HepG2 (cell line): ENCODE results near the gene TBL3. TPM values are rescaled to one million over a fixed set of nuclear protein-coding genes. Genes with fewer than 3 reads are reported as not detected.
A peak's percentile ranks its signal among the peaks of the same experiment; 100 is the strongest.

Experiments
- GABPA ChIP-seq, 2 experiments: IDR thresholded peaks; 2 replicates each; pipeline ENCODE4 v1.6.1; 2011 to 2016; ENCODE audit warnings: low read depth in 2 of 2, low read length in 1 of 2, missing biosample characterization in 1 of 2, missing genetic modification characterization in 1 of 2
- HHEX ChIP-seq: IDR thresholded peaks from 2 replicates; pipeline ENCODE4 v1.6.1; 2016; ENCODE audit warnings: control low read depth
- IKZF4 ChIP-seq: sonication (generic); formaldehyde crosslinking; IDR thresholded peaks from 2 replicates; pipeline ENCODE4 v1.5.1; 2020; ENCODE audit warnings: borderline replicate concordance, mild to moderate bottlenecking, low read depth, missing genetic modification reagents; ENCODE audit errors: not compliant biosample characterization
- NAIF1 ChIP-seq: sonication (generic); formaldehyde crosslinking; IDR thresholded peaks from 2 replicates; pipeline ENCODE4 v1.5.0; 2020; ENCODE audit warnings: mild to moderate bottlenecking, missing genetic modification reagents, borderline replicate concordance
- NR2F6 ChIP-seq, 2 experiments: IDR thresholded peaks; 2 replicates each; pipeline ENCODE4 v1.6.1; 2016; ENCODE audit warnings: antibody characterized with exemption in 1 of 2, mild to moderate bottlenecking in 1 of 2
- SALL1 ChIP-seq: sonication (generic); formaldehyde crosslinking; IDR thresholded peaks from 2 replicates; pipeline ENCODE4 v1.8.0; 2022; ENCODE audit warnings: mild to moderate bottlenecking, missing genetic modification reagents
- SOX6 ChIP-seq, 2 experiments: fragments of 450-650 bp in 1 of 2; sonication (generic) in 1 of 2; formaldehyde crosslinking in 1 of 2; IDR thresholded peaks; 2 replicates each; pipeline versions ENCODE4 v1.4.0 to v1.6.1; 2017 to 2020; ENCODE audit warnings: antibody characterized with exemption in 1 of 2, mild to moderate bottlenecking in 1 of 2, missing genetic modification reagents in 1 of 2
- SP4 ChIP-seq: sonication (generic); formaldehyde crosslinking; IDR thresholded peaks from 2 replicates; pipeline ENCODE4 v1.8.1; 2023; ENCODE audit warnings: mild to moderate bottlenecking, missing genetic modification reagents
- ZMYM2 ChIP-seq: sonication (generic); formaldehyde crosslinking; IDR thresholded peaks from 2 replicates; pipeline ENCODE4 v1.8.0; 2022; ENCODE audit warnings: mild to moderate bottlenecking, missing genetic modification reagents
- ZNF143 ChIP-seq: sonication (generic); formaldehyde crosslinking; IDR thresholded peaks from 2 replicates; pipeline ENCODE4 v1.4.0; 2020; ENCODE audit warnings: missing genetic modification reagents
- ZNF232 ChIP-seq: sonication (generic); formaldehyde crosslinking; IDR thresholded peaks from 2 replicates; pipeline ENCODE4 v1.4.0; 2020; ENCODE audit warnings: missing genetic modification reagents, borderline replicate concordance
- ZNF33A ChIP-seq: sonication (generic); formaldehyde crosslinking; IDR thresholded peaks from 2 replicates; pipeline ENCODE4 v1.5.1; 2020; ENCODE audit warnings: missing genetic modification reagents, mild to moderate bottlenecking, moderate library complexity, borderline replicate concordance
- ZNF607 ChIP-seq: sonication (generic); formaldehyde crosslinking; IDR thresholded peaks from 2 replicates; pipeline ENCODE4 v1.5.1; 2020; ENCODE audit warnings: missing genetic modification reagents, mild to moderate bottlenecking, borderline replicate concordance
- polyA plus RNA-seq, 8 experiments: library from polyadenylated mRNA; depleted of rRNA in 3 of 8; stranded (reverse) in 7 of 8; unstranded in 1 of 8; fragments of >200 nt; fragmentation: Illumina TruSeq in 4 of 8; extraction: Trizol in 4 of 8; gene quantifications; 2 replicates each; pipeline versions ENCODE4 v1.2.1 to v1.2.3, GENCODE V29; 2011 to 2016; ENCODE audit warnings: low read depth in 4 of 8, missing spikeins in 1 of 8, mixed read lengths in 1 of 8; ENCODE audit not compliant: insufficient read depth in 1 of 8
- total RNA-seq, 5 experiments: library from RNA; depleted of rRNA; stranded (reverse); fragments of >200 nt; fragmentation: Illumina TruSeq; extraction: Trizol; gene quantifications; 2 replicates each; pipeline ENCODE4 v1.2.3, GENCODE V29; 2016; ENCODE audit warnings: low read depth in 1 of 5
- TF ChIP-seq, protein P1 (sequence below): sonication (generic); formaldehyde crosslinking; IDR thresholded peaks from 2 replicates; pipeline ENCODE4 v1.5.1; 2020; ENCODE audit warnings: missing genetic modification reagents, mild to moderate bottlenecking, borderline replicate concordance
- TF ChIP-seq, protein P2 (sequence below): sonication (generic); formaldehyde crosslinking; IDR thresholded peaks from 2 replicates; pipeline ENCODE4 v1.4.0; 2020; ENCODE audit warnings: missing genetic modification reagents
- TF ChIP-seq, protein P3 (sequence below): IDR thresholded peaks from 2 replicates; pipeline ENCODE4 v1.6.1; 2016; ENCODE audit warnings: low read depth, missing genetic modification reagents, missing compliant biosample characterization
- TF ChIP-seq, protein P4 (sequence below): IDR thresholded peaks from 2 replicates; pipeline ENCODE4 v1.6.1; 2012; ENCODE audit warnings: inconsistent platforms

Gene TBL3
- total and polyA plus RNA-seq, 2 of the 13 experiments (the other 11 are each of a cell fraction or from before 2014, with no cell fraction given) = 16.8 to 38.0 TPM

DNA sequence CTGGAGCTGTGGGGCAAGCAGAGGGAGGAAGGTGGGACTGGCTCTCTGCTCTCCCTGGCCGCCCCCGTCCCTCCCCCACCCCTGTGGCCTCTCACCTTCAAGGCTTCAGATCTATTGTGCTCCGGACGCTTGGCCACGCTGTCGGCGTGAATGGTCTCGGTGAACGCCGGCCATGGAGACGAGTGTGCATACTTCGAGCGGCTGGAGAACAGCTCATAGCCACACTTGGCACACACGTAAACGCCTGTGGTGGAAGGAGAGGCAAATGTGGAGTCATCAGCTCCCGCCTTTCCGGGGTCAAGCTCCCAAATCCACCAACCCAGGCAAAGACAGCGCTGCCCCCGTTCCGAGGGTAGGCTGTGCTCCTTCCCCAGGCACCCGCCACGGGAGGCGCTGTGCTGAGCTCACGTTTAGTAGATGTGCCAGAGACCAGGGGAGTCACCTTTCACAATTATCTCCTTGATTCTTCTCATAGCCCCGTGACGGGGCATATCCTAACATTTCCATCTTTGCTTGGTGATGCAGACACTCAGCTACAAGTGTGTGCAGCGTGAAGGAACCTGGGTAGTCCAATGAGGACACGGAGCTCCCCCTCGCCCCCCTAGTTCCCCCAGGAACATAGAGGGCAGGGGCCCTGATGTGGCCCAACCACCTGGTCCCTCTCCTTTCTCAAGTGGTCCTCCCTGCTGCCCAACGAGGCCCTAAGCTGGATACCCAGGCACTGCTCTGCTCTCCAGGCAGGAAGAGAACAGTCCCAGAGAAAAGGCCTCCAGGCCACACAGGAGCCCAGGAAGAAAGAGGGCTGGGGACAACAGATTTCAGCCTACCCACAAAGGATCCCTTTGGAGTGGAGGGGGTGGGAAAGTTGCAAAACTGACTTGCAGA, 30.4 kb upstream of the TBL3 start (continued):
- no peak; the same call in 1 of the 2 replicates for TF ChIP-seq ZNF232 (CRISPR knock-in tag)
- 0 out of 2 replicates have a peak, but pooled peaks have one; percentile 3 for TF ChIP-seq ZMYM2 (CRISPR knock-in tag)
- TF ChIP-seq GABPA (IDR thresholded peaks at IDR 0.05; ENCODE audit: low read depth, low read length) = no peak
- no peak for TF ChIP-seq GABPA (CRISPR knock-in tag; IDR thresholded peaks at IDR 0.05; ENCODE audit: low read depth)
- TF ChIP-seq IKZF4 = no peak
- TF ChIP-seq SALL1 (CRISPR knock-in tag) = peak; percentile 43; the same call in 1 of the 2 replicates
- TF ChIP-seq, protein P1, sequence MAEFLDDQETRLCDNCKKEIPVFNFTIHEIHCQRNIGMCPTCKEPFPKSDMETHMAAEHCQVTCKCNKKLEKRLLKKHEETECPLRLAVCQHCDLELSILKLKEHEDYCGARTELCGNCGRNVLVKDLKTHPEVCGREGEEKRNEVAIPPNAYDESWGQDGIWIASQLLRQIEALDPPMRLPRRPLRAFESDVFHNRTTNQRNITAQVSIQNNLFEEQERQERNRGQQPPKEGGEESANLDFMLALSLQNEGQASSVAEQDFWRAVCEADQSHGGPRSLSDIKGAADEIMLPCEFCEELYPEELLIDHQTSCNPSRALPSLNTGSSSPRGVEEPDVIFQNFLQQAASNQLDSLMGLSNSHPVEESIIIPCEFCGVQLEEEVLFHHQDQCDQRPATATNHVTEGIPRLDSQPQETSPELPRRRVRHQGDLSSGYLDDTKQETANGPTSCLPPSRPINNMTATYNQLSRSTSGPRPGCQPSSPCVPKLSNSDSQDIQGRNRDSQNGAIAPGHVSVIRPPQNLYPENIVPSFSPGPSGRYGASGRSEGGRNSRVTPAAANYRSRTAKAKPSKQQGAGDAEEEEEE (CRISPR knock-in tag) = no peak
- no peak for TF ChIP-seq SP4
- TF ChIP-seq HHEX (CRISPR knock-in tag) = no peak
- TF ChIP-seq NAIF1 (CRISPR knock-in tag) = no peak
- TF ChIP-seq ZNF607 (CRISPR knock-in tag) = 0 out of 2 replicates have a peak, but pooled peaks have one; percentile 31
- TF ChIP-seq, protein P2, sequence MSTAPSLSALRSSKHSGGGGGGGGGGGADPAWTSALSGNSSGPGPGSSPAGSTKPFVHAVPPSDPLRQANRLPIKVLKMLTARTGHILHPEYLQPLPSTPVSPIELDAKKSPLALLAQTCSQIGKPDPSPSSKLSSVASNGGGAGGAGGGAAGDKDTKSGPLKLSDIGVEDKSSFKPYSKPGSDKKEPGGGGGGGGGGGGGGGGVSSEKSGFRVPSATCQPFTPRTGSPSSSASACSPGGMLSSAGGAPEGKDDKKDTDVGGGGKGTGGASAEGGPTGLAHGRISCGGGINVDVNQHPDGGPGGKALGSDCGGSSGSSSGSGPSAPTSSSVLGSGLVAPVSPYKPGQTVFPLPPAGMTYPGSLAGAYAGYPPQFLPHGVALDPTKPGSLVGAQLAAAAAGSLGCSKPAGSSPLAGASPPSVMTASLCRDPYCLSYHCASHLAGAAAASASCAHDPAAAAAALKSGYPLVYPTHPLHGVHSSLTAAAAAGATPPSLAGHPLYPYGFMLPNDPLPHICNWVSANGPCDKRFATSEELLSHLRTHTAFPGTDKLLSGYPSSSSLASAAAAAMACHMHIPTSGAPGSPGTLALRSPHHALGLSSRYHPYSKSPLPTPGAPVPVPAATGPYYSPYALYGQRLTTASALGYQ (CRISPR knock-in tag) = no peak
- TF ChIP-seq, protein P3, sequence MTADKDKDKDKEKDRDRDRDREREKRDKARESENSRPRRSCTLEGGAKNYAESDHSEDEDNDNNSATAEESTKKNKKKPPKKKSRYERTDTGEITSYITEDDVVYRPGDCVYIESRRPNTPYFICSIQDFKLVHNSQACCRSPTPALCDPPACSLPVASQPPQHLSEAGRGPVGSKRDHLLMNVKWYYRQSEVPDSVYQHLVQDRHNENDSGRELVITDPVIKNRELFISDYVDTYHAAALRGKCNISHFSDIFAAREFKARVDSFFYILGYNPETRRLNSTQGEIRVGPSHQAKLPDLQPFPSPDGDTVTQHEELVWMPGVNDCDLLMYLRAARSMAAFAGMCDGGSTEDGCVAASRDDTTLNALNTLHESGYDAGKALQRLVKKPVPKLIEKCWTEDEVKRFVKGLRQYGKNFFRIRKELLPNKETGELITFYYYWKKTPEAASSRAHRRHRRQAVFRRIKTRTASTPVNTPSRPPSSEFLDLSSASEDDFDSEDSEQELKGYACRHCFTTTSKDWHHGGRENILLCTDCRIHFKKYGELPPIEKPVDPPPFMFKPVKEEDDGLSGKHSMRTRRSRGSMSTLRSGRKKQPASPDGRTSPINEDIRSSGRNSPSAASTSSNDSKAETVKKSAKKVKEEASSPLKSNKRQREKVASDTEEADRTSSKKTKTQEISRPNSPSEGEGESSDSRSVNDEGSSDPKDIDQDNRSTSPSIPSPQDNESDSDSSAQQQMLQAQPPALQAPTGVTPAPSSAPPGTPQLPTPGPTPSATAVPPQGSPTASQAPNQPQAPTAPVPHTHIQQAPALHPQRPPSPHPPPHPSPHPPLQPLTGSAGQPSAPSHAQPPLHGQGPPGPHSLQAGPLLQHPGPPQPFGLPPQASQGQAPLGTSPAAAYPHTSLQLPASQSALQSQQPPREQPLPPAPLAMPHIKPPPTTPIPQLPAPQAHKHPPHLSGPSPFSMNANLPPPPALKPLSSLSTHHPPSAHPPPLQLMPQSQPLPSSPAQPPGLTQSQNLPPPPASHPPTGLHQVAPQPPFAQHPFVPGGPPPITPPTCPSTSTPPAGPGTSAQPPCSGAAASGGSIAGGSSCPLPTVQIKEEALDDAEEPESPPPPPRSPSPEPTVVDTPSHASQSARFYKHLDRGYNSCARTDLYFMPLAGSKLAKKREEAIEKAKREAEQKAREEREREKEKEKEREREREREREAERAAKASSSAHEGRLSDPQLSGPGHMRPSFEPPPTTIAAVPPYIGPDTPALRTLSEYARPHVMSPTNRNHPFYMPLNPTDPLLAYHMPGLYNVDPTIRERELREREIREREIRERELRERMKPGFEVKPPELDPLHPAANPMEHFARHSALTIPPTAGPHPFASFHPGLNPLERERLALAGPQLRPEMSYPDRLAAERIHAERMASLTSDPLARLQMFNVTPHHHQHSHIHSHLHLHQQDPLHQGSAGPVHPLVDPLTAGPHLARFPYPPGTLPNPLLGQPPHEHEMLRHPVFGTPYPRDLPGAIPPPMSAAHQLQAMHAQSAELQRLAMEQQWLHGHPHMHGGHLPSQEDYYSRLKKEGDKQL = no peak
- no peak; the same call in 1 of the 2 replicates for TF ChIP-seq NR2F6 (IDR thresholded peaks at IDR 0.05)
- peak; percentile 30; the same call in 1 of the 2 replicates for TF ChIP-seq NR2F6 (CRISPR knock-in tag; IDR thresholded peaks at IDR 0.05)
- TF ChIP-seq, protein P4, sequence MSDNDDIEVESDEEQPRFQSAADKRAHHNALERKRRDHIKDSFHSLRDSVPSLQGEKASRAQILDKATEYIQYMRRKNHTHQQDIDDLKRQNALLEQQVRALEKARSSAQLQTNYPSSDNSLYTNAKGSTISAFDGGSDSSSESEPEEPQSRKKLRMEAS = peak; percentile 59; the same call in 1 of the 2 replicates
- TF ChIP-seq ZNF143 (CRISPR knock-in tag) = no peak
- TF ChIP-seq ZNF33A = no peak
- TF ChIP-seq SOX6 (IDR thresholded peaks at IDR 0.05) = no peak
- TF ChIP-seq SOX6 (CRISPR knock-in tag; IDR thresholded peaks at IDR 0.05) = no peak
